ENCODE results near the gene CHURC1.

DNA sequence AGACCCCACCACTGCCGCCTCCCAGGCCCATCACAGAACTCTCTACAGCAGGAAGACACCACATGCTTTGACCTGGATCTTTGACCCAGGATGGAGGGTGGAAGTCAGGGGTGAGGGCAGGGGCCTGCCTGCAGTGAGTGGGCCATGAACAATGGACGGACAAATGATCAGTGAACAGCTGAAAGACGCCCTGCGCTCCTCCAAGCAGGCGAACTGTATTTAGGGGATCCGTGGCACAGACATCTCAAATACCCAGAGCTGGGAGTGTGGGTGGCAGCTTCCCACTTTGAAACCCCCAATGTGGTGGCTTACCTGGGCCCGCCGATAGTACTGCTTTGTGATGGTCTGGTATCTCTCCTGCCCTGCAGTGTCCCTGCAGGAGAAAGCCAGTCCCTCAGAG, 37.0 kb downstream of the CHURC1 start:
- TF ChIP-seq, protein P1, sequence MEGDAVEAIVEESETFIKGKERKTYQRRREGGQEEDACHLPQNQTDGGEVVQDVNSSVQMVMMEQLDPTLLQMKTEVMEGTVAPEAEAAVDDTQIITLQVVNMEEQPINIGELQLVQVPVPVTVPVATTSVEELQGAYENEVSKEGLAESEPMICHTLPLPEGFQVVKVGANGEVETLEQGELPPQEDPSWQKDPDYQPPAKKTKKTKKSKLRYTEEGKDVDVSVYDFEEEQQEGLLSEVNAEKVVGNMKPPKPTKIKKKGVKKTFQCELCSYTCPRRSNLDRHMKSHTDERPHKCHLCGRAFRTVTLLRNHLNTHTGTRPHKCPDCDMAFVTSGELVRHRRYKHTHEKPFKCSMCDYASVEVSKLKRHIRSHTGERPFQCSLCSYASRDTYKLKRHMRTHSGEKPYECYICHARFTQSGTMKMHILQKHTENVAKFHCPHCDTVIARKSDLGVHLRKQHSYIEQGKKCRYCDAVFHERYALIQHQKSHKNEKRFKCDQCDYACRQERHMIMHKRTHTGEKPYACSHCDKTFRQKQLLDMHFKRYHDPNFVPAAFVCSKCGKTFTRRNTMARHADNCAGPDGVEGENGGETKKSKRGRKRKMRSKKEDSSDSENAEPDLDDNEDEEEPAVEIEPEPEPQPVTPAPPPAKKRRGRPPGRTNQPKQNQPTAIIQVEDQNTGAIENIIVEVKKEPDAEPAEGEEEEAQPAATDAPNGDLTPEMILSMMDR (conservative IDR thresholded peaks at IDR 0.05 in 1 of 2, IDR thresholded peaks at IDR 0.05 in 1 of 2; ENCODE audit: extremely low read depth in 1 of 2, insufficient read depth in 1 of 2, low read depth in 1 of 2, low read length in 2 of 2): no peak
- no peak for TF ChIP-seq EZH2 (IDR thresholded peaks at IDR 0.05; ENCODE audit: borderline replicate concordance, low read length)
